Activated CD8-positive, alpha-beta T cell treated with anti-CD3 and anti-CD28 coated beads for 36 hours (primary cell): ENCODE results near the gene BRK1. TPM values are rescaled to one million over a fixed set of nuclear protein-coding genes. Genes with fewer than 3 reads are reported as not detected.

Experiments
- ATAC-seq: fragments of 200-7000 bp; cut with Tn5 transposase; one replicate; pipeline ENCODE4 v1.10.0; 2021; ENCODE audit warnings: mild to moderate bottlenecking, moderate library complexity
- CTCF ChIA-PET: fragments of 350-600 bp; sonication (Branson Sonifier 250); formaldehyde crosslinking; loops from one replicate; lab custom pipeline; 2021; ENCODE audit warnings: antibody characterized with exemption; lab: Charles Lee
- POLR2A ChIA-PET: fragments of 350-600 bp; sonication (Branson Sonifier 250); formaldehyde crosslinking; loops from one replicate; lab custom pipeline; 2021; ENCODE audit warnings: antibody characterized with exemption; lab: Charles Lee
- DNase-seq: peaks from one replicate; pipeline ENCODE4 v3.0.0-alpha.2; 2020
- H3K27ac Mint-ChIP-seq: one replicate; pipeline ENCODE4 v1.8.0; 2021; ENCODE audit warnings: mild to moderate bottlenecking, mixed read lengths
- H3K27me3 Mint-ChIP-seq: one replicate; pipeline ENCODE4 v1.8.0; 2021; ENCODE audit warnings: mixed read lengths
- H3K36me3 Mint-ChIP-seq: one replicate; pipeline ENCODE4 v1.8.0; 2021; ENCODE audit warnings: low read depth, mixed read lengths
- H3K4me1 Mint-ChIP-seq: one replicate; pipeline ENCODE4 v1.8.0; 2021; ENCODE audit warnings: low read depth, mixed read lengths
- H3K4me3 Mint-ChIP-seq: one replicate; pipeline ENCODE4 v1.8.0; 2021; ENCODE audit warnings: mild to moderate bottlenecking, moderate library complexity, mixed read lengths
- H3K9me3 Mint-ChIP-seq: one replicate; pipeline ENCODE4 v1.8.0; 2021; ENCODE audit warnings: mixed read lengths
- CTCF ChIP-seq: fragments of 200-600 bp; IDR thresholded peaks from one replicate; pipeline ENCODE4 v1.8.0; 2022; ENCODE audit warnings: antibody characterized with exemption, mild to moderate bottlenecking
- intact Hi-C: fragments of 100-400 bp; cut with micrococcal nuclease; formaldehyde crosslinking; loops from one replicate; pipeline ENCODE4 v1.10.0; 2022
- total RNA-seq, 2 experiments: library from RNA; stranded (reverse); gene quantifications; one replicate each; pipeline ENCODE4 v1.2.3, GENCODE V29; 2021

BRK1 gene
- total RNA-seq, 2 experiments from 2014 or later, result 107 to 108 TPM

- Mint-ChIP-seq H3K9me3 (peaks cover 1% of the 10 kb centered on the region), H3K4me3 (peak overlapping the region; percentile 89), H3K36me3 (peaks cover 21% of the 10 kb centered on the region), H3K27ac (peak overlapping the region; percentile 94), H3K4me1 (peaks cover 18% of the 10 kb centered on the region), H3K27me3 (no peaks in the 10 kb centered on the region)
- intact Hi-C loops, result loop anchor here (5.0 kb wide), 1 partner anchor 86 kb away; no protein-coding TSS in a partner anchor
- ChIA-PET POLR2A (interaction anchor here (0.9 to 2.0 kb wide), 3 partner anchors 51 to 101 kb away, joined by 3 to 18 read pairs (median 4); no protein-coding TSS in a partner anchor), CTCF (interaction anchor here (0.7 to 2.0 kb wide), 5 partner anchors 50 to 123 kb away, joined by 3 to 4 read pairs (median 3); no protein-coding TSS in a partner anchor)
- no peak for TF ChIP-seq CTCF
- DNase-seq (no peak), ATAC-seq (peak; percentile 5)
Observed at GRCh38 chr3:10140996-10141546, 25.6 kb downstream of the BRK1 start.

GRCh38 chr3:10142707-10143560, 27.5 kb downstream of the BRK1 start:
- CTCF ChIA-PET, result interaction anchor here (1.0 to 2.0 kb wide), 3 partner anchors 17 to 121 kb away, joined by 3 to 5 read pairs (median 4); no protein-coding TSS in a partner anchor
- Mint-ChIP-seq H3K36me3 (peaks cover 27% of the 10 kb centered on the region), H3K4me1 (peaks cover 24% of the 10 kb centered on the region), H3K9me3 (peaks cover 1% of the 10 kb centered on the region), H3K27me3 (no peaks in the 10 kb centered on the region), H3K27ac (peak overlapping the region; percentile 94), H3K4me3 (peak overlapping the region; percentile 89)
- intact Hi-C loops, result loop anchor here (5.0 kb wide), 1 partner anchor 84 kb away; no protein-coding TSS in a partner anchor
- ATAC-seq (no peak), DNase-seq (peak; percentile 33)
- TF ChIP-seq CTCF, result no peak
- POLR2A ChIA-PET, result interaction anchor here (0.9 to 2.0 kb wide), 4 partner anchors 10 to 211 kb away, joined by 3 to 18 read pairs (median 3); no protein-coding TSS in a partner anchor

- H3K36me3 Mint-ChIP-seq, result peaks cover 47% of the 10 kb centered on the region
- peak overlapping the region; percentile 61 for H3K4me3 Mint-ChIP-seq
- H3K4me1 Mint-ChIP-seq, result peaks cover 29% of the 10 kb centered on the region
- H3K9me3 Mint-ChIP-seq, result peaks cover 1% of the 10 kb centered on the region
- DNase-seq (no peak), ATAC-seq (no peak)
- TF ChIP-seq CTCF, result no peak
- POLR2A ChIA-PET, result interaction anchor here (1.2 to 1.5 kb wide), 2 partner anchors 16 to 48 kb away, joined by 4 read pairs; no protein-coding TSS in a partner anchor
- intact Hi-C loops, result no loop called here
- H3K27ac Mint-ChIP-seq, result peak overlapping the region; percentile 77
- CTCF ChIA-PET, result interaction anchor here (1.4 kb wide), 1 partner anchor 118 kb away, joined by 3 read pairs; no protein-coding TSS in a partner anchor
- H3K27me3 Mint-ChIP-seq, result no peaks in the 10 kb centered on the region
Observed at GRCh38 chr3:10145685-10146084, 30.2 kb downstream of the BRK1 start.

GRCh38 chr3:10149226-10149625, 33.8 kb downstream of the BRK1 start:
- peaks cover 18% of the 10 kb centered on the region for H3K4me1 Mint-ChIP-seq
- peaks cover 45% of the 10 kb centered on the region for H3K36me3 Mint-ChIP-seq
- ChIA-PET CTCF (interaction anchor here (1.3 kb wide), 1 partner anchor 75 kb away, joined by 3 read pairs; no protein-coding TSS in a partner anchor), POLR2A (interaction anchor here (0.8 to 1.9 kb wide), 2 partner anchors 11 to 64 kb away, joined by 3 to 5 read pairs; no protein-coding TSS in a partner anchor)
- TF ChIP-seq CTCF, result no peak
- H3K27ac Mint-ChIP-seq, result peak overlapping the region; percentile 46
- no peaks in the 10 kb centered on the region for H3K27me3 Mint-ChIP-seq
- no peak overlapping the region for H3K4me3 Mint-ChIP-seq
- intact Hi-C loops, result no loop called here
- ATAC-seq, result no peak
- H3K9me3 Mint-ChIP-seq, result peaks cover 1% of the 10 kb centered on the region
- DNase-seq, result no peak
